IPS-18a (cell line): ENCODE results near the gene LCNL1.
"Not testable (repeated sequence)": the region's sequence is repeated elsewhere in the genome, so short reads cannot be mapped to it uniquely, and the experiment has no call there.

Experiments
- H3K27ac ChIP-seq: one replicate; pipeline ENCODE4 v1.5.1; 2013; ENCODE audit warnings: low read length
- H3K27me3 ChIP-seq: one replicate; pipeline ENCODE4 v1.6.1; 2013; ENCODE audit warnings: mild to moderate bottlenecking, low read length; ENCODE audit not compliant: control insufficient read depth, insufficient read depth
- H3K36me3 ChIP-seq: one replicate; pipeline ENCODE4 v1.6.1; 2013; ENCODE audit warnings: low read depth, low read length; ENCODE audit not compliant: control insufficient read depth
- H3K4me1 ChIP-seq: one replicate; pipeline ENCODE4 v1.6.1; 2013; ENCODE audit warnings: low read depth, low read length; ENCODE audit not compliant: control insufficient read depth
- H3K4me3 ChIP-seq: one replicate; pipeline ENCODE4 v1.5.1; 2013; ENCODE audit warnings: low read length
- H3K9ac ChIP-seq: one replicate; pipeline ENCODE4 v1.6.1; 2013; ENCODE audit warnings: mild to moderate bottlenecking, low read length, moderate library complexity
- H3K9me3 ChIP-seq: one replicate; pipeline ENCODE4 v1.6.1; 2013; ENCODE audit warnings: low read depth, low read length; ENCODE audit not compliant: control insufficient read depth

Gene LCNL1

DNA sequence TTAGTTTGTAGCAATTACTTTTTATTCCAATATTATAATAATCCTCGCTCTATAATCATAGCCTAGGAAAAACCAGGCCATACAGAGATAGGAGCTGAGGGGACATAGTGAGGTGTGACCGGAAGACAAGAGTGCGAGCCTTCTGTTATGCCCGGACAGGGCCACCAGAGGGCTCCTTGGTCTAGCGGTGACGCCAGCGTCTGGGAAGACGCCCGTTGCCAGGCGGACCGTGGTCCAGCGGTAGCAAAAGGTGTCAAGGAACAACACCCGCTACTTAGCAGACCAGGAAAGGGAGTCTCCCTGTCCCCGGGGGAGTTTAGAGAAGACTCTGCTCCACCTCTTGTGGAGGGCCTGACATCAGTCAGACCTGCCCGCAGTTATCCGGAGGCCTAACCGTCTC, 21.5 kb downstream of the LCNL1 start:
- not testable (repeated sequence) for H3K9ac ChIP-seq, H3K9me3 ChIP-seq, H3K36me3 ChIP-seq, H3K4me3 ChIP-seq, H3K4me1 ChIP-seq, H3K27ac ChIP-seq, H3K27me3 ChIP-seq

DNA sequence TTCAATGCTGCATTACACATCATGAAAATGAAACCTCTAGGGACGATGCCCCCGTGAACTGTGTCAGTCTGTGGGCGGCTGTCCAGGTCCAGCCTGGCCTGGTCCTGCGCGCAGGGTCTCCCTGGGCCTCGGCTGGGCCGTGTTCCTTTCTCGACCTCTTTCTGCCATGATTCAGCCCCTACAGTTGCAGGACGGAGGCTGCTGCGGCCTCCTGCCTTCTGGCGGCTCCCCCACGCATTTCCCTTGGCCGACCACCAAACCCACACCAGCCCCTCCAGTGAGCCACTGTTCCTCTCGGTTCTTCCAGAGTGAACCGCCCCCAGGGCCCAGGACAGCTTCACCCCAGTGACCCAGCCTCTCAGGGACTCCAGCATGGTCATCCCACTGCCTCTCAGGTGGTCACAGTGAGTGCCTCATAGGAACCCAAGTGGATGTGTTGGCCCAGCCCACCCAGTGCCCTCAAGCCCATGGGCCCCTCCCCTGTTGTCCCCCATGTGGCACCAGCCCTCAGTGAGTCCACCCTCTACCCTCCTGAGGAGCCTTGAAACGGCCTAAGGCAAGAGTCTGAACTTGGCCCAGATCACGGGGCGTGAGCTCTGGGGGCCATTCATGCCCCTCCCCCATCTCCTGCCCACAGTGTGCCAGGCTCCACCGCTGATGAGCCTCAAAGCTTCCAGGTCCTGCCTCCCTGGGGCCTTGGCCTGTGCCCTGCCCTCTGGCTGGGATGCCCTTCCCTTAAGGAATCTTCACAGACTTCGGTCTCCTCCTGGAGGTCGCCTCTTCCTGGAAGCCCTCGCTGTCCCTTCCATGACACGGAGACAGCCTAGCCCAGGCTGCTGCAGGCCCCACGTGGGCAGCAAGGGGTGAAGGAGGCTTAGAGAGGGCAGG, 23.6 kb downstream of the LCNL1 start:
- Histone ChIP-seq H3K36me3 (no peaks in the 10 kb centered on the region), H3K4me1 (no peaks in the 10 kb centered on the region), H3K9me3 (no peaks in the 10 kb centered on the region), H3K27me3 (no peaks in the 10 kb centered on the region), H3K27ac (no peak overlapping the region), H3K9ac (no peak overlapping the region), H3K4me3 (no peak overlapping the region)

DNA sequence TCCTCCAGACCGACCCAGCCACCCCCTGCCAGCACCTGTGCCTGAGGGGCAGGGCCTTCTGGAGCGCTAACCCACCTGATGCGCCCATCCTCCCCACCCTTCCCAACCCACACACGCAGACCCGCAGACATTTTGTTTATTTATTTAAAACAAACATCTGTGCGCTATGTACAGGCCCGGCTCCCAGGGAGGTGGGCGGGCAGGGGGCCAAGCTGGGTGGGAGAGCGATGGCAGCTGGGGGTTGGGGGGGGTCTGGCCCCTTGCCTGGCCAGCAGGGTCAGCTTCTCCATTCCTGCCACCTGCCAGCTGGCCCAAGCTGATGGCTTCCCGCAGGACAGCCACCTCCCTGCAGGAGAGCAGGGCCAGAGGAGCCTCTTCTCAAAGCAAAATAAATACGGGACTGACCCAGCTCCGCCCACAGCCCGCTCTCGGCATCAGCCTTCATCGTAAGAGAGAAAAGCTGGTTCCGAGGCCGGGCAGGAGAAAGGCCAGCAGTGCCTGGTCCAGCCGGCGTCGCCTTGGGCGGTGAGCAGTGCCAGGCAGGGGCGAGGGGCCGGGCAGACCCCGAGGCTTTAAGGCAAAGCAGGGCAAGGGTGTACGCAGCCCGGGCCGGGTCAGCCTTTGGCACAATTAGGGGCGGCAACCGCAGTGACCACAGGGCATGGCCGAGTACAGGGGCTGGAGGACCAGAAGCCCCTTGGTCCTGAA, 24.5 kb downstream of the LCNL1 start:
- Histone ChIP-seq H3K27me3 (no peaks in the 10 kb centered on the region), H3K9me3 (no peaks in the 10 kb centered on the region), H3K4me1 (no peaks in the 10 kb centered on the region), H3K36me3 (no peaks in the 10 kb centered on the region), H3K27ac (no peak overlapping the region), H3K4me3 (no peak overlapping the region), H3K9ac (no peak overlapping the region)

DNA sequence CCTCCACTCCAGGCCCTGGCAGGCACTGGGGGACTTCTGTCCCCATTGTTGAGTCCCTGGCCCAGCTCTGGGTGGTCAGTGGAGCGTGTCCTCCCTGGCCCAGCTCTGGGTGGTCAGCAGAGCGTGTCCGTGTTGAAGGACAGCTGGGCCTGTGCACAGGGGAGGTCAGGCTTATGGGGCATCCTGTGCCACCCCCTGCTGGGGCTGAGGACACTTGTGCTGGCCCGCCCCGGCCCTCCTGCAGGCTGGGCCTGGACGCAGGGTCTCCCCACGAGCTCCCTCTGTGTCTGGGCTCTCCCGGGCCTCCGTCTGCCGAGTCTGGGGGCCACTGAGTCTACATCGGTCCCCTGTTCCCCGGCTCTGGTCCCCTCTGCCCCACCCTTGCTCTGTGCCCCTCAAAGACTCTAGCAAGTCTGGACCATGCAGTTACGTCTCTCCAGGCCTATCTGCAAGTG, 25.1 kb downstream of the LCNL1 start:
- no peaks in the 10 kb centered on the region for H3K4me1 ChIP-seq
- H3K9me3 ChIP-seq, result no peaks in the 10 kb centered on the region
- no peaks in the 10 kb centered on the region for H3K27me3 ChIP-seq
- no peak overlapping the region for H3K9ac ChIP-seq
- no peaks in the 10 kb centered on the region for H3K36me3 ChIP-seq
- H3K27ac ChIP-seq, result no peak overlapping the region
- no peak overlapping the region for H3K4me3 ChIP-seq

DNA sequence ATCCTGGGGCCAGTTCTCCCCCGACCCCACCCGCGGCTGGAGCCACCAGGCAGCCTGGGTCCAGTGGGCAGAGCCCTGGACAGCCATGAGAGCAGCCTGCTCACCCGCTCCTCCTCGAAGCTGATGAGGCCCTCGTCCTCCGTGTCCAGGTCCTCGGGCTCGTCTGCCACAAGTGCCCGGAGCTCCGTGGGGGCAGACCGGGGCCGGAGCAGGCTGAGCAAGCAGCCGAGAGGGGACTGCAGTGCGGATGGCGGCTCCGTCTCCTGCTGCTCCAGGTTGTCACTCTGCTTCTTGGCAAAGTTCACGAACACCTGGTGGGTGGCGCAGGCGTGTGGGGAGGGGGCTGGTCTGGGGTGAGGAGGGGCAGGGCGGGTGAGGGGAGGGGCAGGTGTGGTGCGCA, 25.5 kb downstream of the LCNL1 start:
- H3K4me3 ChIP-seq, result no peak overlapping the region
- no peaks in the 10 kb centered on the region for H3K36me3 ChIP-seq
- no peaks in the 10 kb centered on the region for H3K4me1 ChIP-seq
- H3K9ac ChIP-seq, result no peak overlapping the region
- no peak overlapping the region for H3K27ac ChIP-seq
- no peaks in the 10 kb centered on the region for H3K27me3 ChIP-seq
- no peaks in the 10 kb centered on the region for H3K9me3 ChIP-seq

DNA sequence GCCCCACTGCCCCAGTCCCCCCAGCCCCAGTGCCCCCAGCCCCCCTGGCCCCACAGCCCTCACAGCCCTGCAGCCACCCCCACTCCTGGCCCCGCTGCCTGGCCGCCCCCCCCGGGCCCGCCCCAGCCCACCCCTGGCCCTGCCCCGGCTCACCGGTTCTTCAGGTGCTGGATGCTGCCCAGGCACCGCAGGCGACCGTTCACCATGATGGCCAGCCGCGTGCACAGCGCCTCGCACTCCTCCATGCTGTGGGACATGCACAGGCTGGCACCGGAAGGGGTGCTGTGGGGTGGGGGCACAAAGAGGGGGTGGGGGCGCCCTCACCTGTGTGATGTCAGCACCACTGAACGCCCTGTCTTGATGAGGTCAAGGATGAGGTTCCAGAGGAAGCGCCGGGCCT, 26.4 kb downstream of the LCNL1 start:
- Histone ChIP-seq H3K4me3 (no peak overlapping the region), H3K27ac (no peak overlapping the region), H3K27me3 (no peaks in the 10 kb centered on the region), H3K4me1 (no peaks in the 10 kb centered on the region), H3K9ac (no peak overlapping the region), H3K36me3 (no peaks in the 10 kb centered on the region), H3K9me3 (no peaks in the 10 kb centered on the region)

DNA sequence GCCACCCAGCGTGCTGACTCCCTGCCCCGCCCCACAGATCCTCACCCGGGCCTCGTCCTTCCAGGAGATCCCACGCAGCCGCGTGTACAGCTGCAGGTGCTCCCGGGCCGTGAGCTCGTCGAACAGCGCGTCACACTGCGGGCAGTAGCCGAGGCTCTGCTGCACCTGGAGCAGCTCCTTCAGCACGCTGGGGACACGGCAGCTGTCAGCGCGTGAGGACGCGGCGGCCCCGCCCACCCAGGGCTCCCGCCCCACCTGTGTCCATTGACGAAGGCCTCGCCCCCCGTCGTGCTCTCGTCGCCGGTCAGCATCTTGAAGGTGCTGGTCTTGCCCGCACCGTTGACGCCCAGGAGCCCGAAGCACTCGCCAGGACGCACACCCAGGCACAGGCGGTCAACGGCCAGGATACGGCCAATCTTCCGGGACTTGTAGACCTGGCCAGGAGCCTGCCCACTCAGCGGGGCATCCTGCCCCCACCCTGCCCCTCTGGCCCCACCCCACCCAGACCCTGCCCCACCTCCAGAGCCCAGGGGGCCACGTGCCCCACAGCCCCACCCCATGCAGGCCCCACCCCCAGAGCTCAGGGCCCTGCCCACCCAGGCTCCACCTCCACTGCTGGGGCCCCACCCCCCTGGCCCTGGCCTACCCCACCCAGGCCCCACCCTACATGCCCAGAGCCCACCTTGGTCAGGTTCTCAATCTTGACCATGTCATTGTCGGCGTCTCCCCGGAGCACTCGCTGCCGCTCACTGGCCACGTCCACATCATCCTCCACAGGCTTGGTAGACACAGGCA, 27.3 kb downstream of the LCNL1 start:
- Histone ChIP-seq H3K27me3 (no peaks in the 10 kb centered on the region), H3K4me1 (no peaks in the 10 kb centered on the region), H3K9ac (no peak overlapping the region), H3K27ac (no peak overlapping the region), H3K36me3 (no peaks in the 10 kb centered on the region), H3K9me3 (no peaks in the 10 kb centered on the region), H3K4me3 (no peak overlapping the region)

DNA sequence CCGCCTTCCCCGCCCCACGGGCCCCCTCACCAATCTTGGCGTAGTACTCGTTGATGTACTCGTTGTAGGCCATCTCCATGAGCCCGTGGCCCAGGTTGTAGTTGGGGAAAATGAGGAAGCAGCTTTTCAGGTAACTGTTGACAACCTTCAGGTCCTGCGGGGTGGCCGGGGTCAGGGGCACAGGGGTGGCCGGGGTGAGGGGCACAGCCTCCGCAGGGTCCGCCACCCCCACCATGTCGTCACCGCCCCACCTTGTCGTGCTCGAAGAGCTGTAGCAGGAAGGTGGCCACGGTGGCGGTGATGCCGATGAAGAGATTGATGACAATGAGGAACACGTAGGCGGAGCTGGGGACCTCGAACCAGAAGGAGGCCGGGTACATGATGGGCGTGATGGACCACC, 28.4 kb downstream of the LCNL1 start:
- Histone ChIP-seq H3K27ac (no peak overlapping the region), H3K27me3 (no peaks in the 10 kb centered on the region), H3K9me3 (no peaks in the 10 kb centered on the region), H3K36me3 (no peaks in the 10 kb centered on the region), H3K4me1 (no peaks in the 10 kb centered on the region), H3K4me3 (no peak overlapping the region), H3K9ac (no peak overlapping the region)

DNA sequence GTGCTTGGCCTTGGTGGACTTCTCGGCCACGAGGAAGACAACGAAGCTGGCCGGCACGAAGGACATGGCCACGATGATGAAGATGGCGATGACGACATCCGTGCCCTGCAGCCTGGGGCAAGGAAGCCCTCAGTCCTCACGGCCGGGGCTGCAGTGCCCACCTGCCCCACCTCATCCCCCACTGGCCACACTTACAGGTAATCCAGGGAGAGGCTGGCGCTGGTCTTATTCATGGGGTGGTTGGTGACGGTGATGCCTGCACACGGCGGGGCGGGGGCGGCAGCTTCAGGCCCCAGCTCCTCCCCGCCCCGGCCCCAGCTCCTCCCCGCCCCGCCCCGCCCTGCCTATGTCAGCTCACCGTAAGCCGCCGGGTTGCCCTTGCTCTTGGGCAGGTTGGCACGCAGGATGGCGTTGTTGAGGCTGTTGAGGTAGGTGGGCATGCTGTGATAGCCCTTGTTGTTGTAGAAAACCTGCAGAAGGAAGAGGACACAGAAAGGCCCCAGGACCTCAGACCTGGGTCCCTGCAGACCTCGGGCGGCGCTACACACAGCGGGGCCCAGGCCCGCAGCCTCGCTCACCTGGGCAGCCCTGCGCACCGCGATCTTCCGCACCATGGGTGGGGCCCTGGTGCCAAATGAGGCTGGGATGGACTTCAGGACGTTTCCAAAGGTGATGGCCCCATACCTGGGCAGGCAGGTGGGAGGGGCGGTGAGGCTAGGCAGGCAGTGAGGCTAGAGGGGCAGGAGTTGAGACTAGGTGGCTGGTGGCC, 29.3 kb downstream of the LCNL1 start:
- Histone ChIP-seq H3K36me3 (no peaks in the 10 kb centered on the region), H3K9ac (no peak overlapping the region), H3K27ac (no peak overlapping the region), H3K4me1 (no peaks in the 10 kb centered on the region), H3K4me3 (no peak overlapping the region), H3K9me3 (no peaks in the 10 kb centered on the region), H3K27me3 (no peaks in the 10 kb centered on the region)

DNA sequence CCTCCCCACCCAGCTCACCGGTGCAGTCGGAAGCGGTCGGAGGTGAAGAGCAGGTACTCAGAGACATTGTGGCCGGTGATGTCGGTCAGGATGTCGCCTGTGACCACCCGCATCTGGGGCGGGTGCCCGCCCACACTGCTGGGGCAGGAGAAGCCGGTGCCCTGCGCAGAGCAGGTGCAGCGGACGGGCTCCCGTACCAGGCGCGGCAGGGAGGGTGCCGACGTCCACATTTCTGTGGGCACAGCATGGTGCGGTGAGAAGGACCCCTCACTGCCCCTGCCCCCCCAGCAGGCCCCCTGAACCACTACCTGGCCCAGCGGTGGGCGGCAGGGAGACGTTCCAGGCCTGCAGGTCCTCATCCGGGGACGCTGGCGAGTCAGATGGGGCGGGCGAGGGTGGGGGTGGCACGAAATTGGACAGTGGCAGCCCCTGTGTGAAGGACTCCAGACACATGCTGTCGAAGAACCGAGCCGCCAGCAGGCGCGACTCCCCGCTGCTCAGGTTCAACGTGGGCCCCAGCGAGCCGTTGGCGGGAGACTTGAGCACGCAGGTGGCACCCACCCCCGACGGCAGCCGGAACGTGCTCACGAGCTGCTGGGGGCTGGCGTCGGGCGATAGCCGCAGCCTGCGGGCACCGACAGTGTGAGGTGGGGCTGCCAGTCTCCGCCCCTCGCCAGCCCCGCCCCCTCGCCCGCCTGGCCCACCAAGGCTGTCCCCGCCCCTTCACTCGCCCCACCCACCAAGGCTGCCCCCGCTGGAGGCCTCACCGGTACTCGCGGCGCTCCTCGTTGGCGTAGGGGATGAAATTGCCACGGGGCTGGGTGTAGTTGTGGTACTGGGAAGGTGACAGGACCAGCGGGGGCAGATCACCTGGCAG, 30.1 kb downstream of the LCNL1 start:
- H3K27me3 ChIP-seq, result no peaks in the 10 kb centered on the region
- no peak overlapping the region for H3K9ac ChIP-seq
- H3K4me3 ChIP-seq, result no peak overlapping the region
- H3K4me1 ChIP-seq, result no peaks in the 10 kb centered on the region
- H3K36me3 ChIP-seq, result no peaks in the 10 kb centered on the region
- H3K9me3 ChIP-seq, result no peaks in the 10 kb centered on the region
- H3K27ac ChIP-seq, result no peak overlapping the region
